ENCODE measurements around the gene FAM219A. TPM values are rescaled to one million over a fixed set of nuclear protein-coding genes. Genes with fewer than 3 reads are reported as not detected.
A peak's percentile ranks its signal among the peaks of the same experiment; 100 is the strongest.

Gene FAM219A
- total RNA-seq, 1 experiment from 2014 or later = 63.3 TPM

DNA sequence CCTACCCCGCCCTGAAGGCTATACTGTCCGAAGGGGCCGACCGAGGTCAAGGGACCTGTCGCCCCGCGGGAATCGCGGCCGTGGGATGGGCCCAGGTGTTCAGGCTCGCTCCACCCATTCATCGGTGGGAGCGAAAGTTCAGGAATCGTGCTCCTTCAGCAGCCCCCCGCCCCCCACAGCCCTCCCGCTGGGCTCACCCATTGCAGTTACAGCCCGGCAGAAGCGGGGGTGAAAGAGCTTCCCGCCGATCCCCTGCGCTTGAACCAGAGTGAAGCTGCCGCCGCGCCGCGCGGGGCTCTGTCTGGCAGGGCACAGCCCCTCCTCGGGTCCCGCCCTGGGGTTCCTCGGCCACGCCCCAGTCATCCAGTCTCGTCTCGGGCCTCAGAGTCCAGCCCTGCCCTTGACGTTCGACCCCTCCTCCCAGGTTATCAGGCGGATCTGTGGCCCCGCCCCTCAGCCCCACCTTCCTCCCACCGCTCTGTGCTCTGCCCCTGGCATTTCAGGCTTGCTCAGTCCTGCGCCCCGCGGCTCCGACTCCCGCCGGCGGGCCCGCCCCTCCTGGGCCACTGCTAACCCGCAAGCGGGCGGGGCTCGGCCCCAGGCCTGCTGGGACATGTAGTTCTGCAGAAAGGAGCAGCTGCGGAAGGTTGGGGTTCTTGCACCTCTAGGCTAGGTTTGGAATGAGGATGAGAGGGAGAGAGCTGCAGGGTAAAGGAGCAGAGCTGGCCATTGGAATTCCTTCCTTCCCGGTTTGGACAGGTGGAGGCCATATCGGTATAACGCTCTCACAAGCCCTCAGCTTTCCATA lies 81.6 kb downstream of the FAM219A start, which contains the start of gene MYORG:
Gene MYORG (minus strand): TSS at position 303 of the 808 bp plus-strand sequence. CDS start 3,955 bp downstream, outside the sequence.
- peak; percentile 95 for DNase-seq (ENCODE audit: low spot score)
- TF ChIP-seq, protein P1, sequence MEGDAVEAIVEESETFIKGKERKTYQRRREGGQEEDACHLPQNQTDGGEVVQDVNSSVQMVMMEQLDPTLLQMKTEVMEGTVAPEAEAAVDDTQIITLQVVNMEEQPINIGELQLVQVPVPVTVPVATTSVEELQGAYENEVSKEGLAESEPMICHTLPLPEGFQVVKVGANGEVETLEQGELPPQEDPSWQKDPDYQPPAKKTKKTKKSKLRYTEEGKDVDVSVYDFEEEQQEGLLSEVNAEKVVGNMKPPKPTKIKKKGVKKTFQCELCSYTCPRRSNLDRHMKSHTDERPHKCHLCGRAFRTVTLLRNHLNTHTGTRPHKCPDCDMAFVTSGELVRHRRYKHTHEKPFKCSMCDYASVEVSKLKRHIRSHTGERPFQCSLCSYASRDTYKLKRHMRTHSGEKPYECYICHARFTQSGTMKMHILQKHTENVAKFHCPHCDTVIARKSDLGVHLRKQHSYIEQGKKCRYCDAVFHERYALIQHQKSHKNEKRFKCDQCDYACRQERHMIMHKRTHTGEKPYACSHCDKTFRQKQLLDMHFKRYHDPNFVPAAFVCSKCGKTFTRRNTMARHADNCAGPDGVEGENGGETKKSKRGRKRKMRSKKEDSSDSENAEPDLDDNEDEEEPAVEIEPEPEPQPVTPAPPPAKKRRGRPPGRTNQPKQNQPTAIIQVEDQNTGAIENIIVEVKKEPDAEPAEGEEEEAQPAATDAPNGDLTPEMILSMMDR (conservative IDR thresholded peaks at IDR 0.05; ENCODE audit: low read depth, low read length) = no peak
- TF ChIP-seq EZH2 (IDR thresholded peaks at IDR 0.05; ENCODE audit: borderline replicate concordance, low read depth, low read length, poor library complexity, severe bottlenecking) = no peak
- peaks cover 25% of the 10 kb centered on the region for H3K4me1 ChIP-seq (ENCODE audit: insufficient read depth, low read length, poor library complexity, severe bottlenecking)
- no peaks in the 10 kb centered on the region for H3K36me3 ChIP-seq (ENCODE audit: insufficient read depth, low read length, poor library complexity, severe bottlenecking)
- intact Hi-C loops (cut with micrococcal nuclease; ENCODE audit: unreplicated experiment) = loop anchor here (1.0 to 5.0 kb wide), 2 partner anchors 47 to 124 kb away; partner anchors contain the start of genes KIF24 and NUDT2
- CTCF ChIA-PET = interaction anchor here (0.6 kb wide), 3 partner anchors 99 to 227 kb away, joined by 3 to 6 read pairs (median 3); no protein-coding TSS in a partner anchor
- H3K9me3 ChIP-seq (ENCODE audit: low read depth, low read length, poor library complexity, severe bottlenecking) = no peaks in the 10 kb centered on the region
- peak within 1 kb of the TSS; percentile 67 for H3K4me3 ChIP-seq (ENCODE audit: low read depth, low read length, poor library complexity, severe bottlenecking)
- no peaks in the 10 kb centered on the region for H3K27me3 ChIP-seq (replicated peaks; ENCODE audit: insufficient read depth, low read depth, low read length, poor library complexity)
- BruUV-seq (replicated peaks) = no TSS peak
- POLR2A ChIA-PET (ENCODE audit: low non-redundant PET) = no interaction called here
- peak within 1 kb of the TSS; percentile 60 for H3K27ac ChIP-seq (ENCODE audit: low read depth, low read length, poor library complexity, severe bottlenecking)

DNA sequence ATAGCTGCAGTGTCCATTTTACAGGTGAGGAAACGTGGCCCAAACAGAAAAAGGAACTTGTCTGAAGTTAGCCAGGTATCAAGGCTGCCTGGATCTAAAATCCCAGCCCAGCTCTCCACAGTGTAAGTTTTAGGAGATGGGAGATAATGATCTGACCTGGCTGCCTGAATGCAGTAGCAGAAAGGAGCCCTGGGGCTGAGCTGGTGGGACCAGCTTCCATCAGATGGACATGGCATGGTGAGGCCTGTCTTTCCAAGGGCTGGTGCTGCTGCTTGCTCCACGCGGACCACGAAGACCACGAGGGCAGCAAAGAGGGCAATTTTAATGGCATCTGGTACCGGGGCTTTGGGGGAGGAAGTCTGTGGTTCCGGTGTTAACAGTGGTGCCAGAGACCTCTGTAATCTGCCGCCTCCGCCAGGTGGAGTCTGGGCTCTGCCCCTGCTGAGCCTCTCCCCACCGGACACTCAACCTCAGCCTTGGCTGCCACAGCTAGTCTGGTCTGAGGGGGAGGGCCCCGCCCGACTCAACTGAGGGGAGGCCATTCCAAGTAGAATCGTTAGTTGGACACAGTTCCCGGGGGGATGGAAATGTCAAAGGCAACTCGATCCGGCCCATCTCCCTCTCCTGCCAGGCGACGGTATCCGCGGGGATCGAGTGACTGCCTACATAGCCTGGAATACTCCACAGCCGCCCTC lies 82.3 kb downstream of the FAM219A start:
- CTCF ChIA-PET = no interaction called here
- no peaks in the 10 kb centered on the region for H3K36me3 ChIP-seq (ENCODE audit: insufficient read depth, low read length, poor library complexity, severe bottlenecking)
- H3K9me3 ChIP-seq (ENCODE audit: low read depth, low read length, poor library complexity, severe bottlenecking) = no peaks in the 10 kb centered on the region
- no peaks in the 10 kb centered on the region for H3K27me3 ChIP-seq (replicated peaks; ENCODE audit: insufficient read depth, low read depth, low read length, poor library complexity)
- peak; percentile 37 for DNase-seq (ENCODE audit: low spot score)
- peak overlapping the region; percentile 60 for H3K27ac ChIP-seq (ENCODE audit: low read depth, low read length, poor library complexity, severe bottlenecking)
- no TSS peak for BruUV-seq (replicated peaks)
- H3K4me1 ChIP-seq (ENCODE audit: insufficient read depth, low read length, poor library complexity, severe bottlenecking) = peaks cover 25% of the 10 kb centered on the region
- TF ChIP-seq EZH2 (IDR thresholded peaks at IDR 0.05; ENCODE audit: borderline replicate concordance, low read depth, low read length, poor library complexity, severe bottlenecking) = no peak
- TF ChIP-seq, protein P1 (conservative IDR thresholded peaks at IDR 0.05; ENCODE audit: low read depth, low read length) = no peak
- intact Hi-C loops (cut with micrococcal nuclease; ENCODE audit: unreplicated experiment) = loop anchor here (5.0 kb wide), 1 partner anchor 124 kb away; no protein-coding TSS in a partner anchor
- POLR2A ChIA-PET (ENCODE audit: low non-redundant PET) = no interaction called here
- peak overlapping the region; percentile 67 for H3K4me3 ChIP-seq (ENCODE audit: low read depth, low read length, poor library complexity, severe bottlenecking)

DNA sequence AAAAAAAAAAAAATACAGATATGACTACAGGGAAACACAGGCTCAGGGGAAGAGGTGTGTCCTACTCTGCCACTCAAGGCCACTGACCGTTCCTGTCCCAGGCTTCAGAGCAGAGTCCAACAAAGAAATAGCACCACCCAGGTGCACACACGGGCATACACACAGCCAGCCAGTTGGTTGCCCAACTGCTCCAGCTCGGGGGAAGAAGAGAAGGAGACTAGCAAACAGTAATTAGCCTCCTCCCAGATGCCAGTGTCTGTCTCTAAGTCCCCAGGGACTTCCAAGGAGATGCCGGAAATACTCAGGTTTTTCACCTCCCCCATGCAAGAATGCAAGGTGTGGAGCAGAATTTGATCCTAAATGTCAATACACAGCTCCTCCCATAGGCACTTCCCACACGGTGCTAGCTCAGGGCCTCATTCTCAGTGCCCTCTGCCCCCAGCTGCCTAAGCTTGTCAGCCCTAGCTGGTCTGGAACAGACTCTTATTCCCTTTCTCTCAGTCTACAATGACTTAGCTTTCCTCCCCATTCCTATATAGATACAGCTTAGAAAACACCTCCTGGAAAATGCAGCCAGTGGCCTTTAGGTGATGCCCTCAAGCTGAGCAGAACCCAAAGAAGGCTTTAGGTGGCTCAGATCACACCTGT lies 83.3 kb downstream of the FAM219A start:
- H3K27ac ChIP-seq (ENCODE audit: low read depth, low read length, poor library complexity, severe bottlenecking) = peak overlapping the region; percentile 33
- peaks cover 19% of the 10 kb centered on the region for H3K4me1 ChIP-seq (ENCODE audit: insufficient read depth, low read length, poor library complexity, severe bottlenecking)
- no peaks in the 10 kb centered on the region for H3K27me3 ChIP-seq (replicated peaks; ENCODE audit: insufficient read depth, low read depth, low read length, poor library complexity)
- BruUV-seq (replicated peaks) = no TSS peak
- H3K4me3 ChIP-seq (ENCODE audit: low read depth, low read length, poor library complexity, severe bottlenecking) = no peak overlapping the region
- H3K9me3 ChIP-seq (ENCODE audit: low read depth, low read length, poor library complexity, severe bottlenecking) = no peaks in the 10 kb centered on the region
- H3K36me3 ChIP-seq (ENCODE audit: insufficient read depth, low read length, poor library complexity, severe bottlenecking) = no peaks in the 10 kb centered on the region
- CTCF ChIA-PET = no interaction called here
- TF ChIP-seq EZH2 (IDR thresholded peaks at IDR 0.05; ENCODE audit: borderline replicate concordance, low read depth, low read length, poor library complexity, severe bottlenecking) = no peak
- TF ChIP-seq, protein P1 (conservative IDR thresholded peaks at IDR 0.05; ENCODE audit: low read depth, low read length) = no peak
- peak; percentile 64 for DNase-seq (ENCODE audit: low spot score)
- POLR2A ChIA-PET (ENCODE audit: low non-redundant PET) = no interaction called here
- intact Hi-C loops (cut with micrococcal nuclease; ENCODE audit: unreplicated experiment) = loop anchor here (5.0 kb wide), 1 partner anchor 123 kb away; no protein-coding TSS in a partner anchor
